Superior temporal gyrus (tissue), 1 donor: Measurements from ENCODE around the gene TSPAN2.
A peak's percentile ranks its signal among the peaks of the same experiment; 100 is the strongest.

Source experiments
- DNase-seq: peaks from one replicate; pipeline ENCODE4 v3.0.0-alpha.2; 2016; ENCODE audit errors: extremely low spot score

TSPAN2 gene

DNA sequence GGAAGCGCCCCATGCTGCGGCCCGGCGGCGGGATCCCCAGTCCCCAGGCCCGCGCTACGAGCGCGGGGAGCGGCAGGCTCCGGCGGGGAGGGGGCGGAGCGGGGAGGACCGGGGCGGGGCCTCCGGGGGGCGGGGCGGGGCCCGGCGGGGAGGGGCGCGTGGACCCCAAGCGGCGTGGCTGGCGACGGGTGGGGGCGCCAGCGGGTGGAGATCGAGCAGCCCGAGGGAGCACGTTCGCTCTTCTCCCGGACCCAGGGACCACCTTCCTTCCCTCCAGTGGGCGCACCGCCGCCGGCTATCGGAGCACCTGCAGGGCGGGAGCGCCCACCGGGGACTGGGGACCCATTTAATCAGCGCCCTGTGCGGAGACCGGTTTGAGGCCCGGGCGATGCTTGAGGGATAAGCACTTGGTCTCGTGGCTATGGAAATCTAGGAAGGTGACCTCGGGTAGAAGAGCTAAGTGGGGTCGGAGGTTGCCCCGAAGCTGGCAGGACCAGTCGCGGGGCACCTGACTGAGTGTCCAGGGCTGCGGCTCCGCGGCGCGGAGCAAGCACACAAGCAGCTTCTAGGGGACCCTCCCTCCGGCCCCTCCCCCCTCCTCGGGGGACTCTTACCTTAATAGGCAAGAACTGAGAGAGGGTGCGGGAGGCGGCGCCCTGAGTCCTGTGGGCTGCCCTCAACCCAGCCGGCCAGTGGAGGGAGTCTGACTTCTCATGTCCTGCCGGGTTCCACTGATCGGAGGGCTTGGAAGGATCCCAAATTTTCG, at the start of gene TSPAN2:
TSPAN2 (minus strand) TSS at position 84 of the 766 bp plus-strand sequence; CDS start at position 13, 71 bp downstream.
- no peak for DNase-seq

DNA sequence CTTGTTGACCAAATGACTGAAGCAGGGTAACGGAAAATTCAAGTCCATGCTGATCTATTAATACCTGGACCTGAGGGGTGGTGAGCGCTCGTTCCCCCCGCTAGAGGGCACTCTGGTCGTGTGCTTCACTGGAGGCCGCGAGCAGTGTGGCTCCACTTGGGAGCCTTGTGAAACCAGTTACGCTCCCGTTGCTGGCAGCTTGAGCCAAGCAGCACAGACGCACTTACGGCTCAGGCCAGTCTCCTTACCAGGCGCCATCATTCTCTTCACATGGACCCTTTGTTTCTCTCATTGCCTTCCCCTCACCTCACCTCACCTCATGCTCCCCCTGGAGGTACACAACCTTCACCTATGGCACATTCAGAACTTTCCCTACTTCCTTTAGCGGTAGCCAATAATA, 49.7 kb upstream of the TSPAN2 start:
- DNase-seq = peak; percentile 90

DNA sequence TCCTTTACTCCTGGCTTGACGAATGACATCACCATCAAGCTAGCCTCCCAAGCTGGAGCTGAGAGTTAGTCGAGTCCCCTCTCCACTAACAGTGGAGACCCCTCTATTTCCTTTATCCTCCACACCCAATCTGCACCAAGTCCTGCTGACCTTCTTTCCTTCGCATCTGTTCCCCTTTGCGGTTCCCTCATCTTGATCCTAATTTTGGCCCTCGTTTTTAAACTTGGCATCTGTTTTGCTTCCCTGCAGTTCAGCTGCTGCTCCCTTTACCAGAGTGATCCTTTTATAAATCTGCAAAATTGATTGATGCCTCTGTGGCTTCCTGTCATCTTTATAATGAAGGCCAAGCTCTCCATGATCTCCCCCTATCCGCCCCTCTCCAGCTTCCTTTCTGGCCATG, 49.0 kb upstream of the TSPAN2 start:
- no peak for DNase-seq

DNA sequence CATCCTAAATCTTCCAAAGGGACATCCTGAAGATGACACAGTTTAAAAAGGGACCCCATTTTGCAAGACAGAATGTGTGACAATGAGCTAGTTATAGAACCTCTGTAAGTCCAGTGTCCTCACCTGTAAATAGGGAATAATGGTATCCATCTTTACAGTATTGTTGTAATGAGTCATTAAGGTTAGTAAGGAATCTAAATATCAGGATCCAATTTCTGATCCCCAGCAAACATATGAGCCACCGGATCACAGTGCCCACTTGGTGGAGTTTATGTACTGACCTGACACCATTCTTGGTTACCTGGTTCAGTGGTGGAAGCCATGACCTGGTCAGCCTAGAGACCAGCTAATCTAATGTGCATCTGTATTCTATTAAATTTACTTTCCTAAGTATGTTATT, 47.9 kb upstream of the TSPAN2 start:
- DNase-seq = no peak

GRCh38 chr1:115136706-115137105, 47.4 kb upstream of the TSPAN2 start:
- no peak for DNase-seq

DNA sequence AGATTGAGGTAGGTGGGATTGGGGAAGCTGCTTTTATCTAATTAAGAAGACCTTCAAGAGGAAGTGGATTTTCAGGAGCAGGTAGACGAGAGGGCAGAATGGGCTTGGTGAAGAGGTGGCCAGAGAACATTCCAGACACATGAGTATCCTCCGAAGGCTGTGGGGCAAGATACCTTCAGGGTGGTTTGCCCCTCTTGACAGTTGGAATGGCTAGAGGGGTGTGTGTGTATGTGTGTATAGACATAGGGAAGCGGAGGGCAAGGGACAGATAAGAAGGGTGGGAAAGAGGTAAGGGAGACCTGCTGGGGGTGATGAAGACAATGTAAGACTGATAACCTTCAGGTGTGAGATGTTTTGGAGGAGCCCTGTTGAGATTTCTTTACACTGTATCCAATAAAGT, 46.8 kb upstream of the TSPAN2 start:
- DNase-seq = no peak

- no peak for DNase-seq
Observed at GRCh38 chr1:115135681-115136080, 46.4 kb upstream of the TSPAN2 start.

- DNase-seq = no peak
Observed at GRCh38 chr1:115134850-115135480, 45.7 kb upstream of the TSPAN2 start.

GRCh38 chr1:115134231-115134630, 44.9 kb upstream of the TSPAN2 start:
- no peak for DNase-seq

DNA sequence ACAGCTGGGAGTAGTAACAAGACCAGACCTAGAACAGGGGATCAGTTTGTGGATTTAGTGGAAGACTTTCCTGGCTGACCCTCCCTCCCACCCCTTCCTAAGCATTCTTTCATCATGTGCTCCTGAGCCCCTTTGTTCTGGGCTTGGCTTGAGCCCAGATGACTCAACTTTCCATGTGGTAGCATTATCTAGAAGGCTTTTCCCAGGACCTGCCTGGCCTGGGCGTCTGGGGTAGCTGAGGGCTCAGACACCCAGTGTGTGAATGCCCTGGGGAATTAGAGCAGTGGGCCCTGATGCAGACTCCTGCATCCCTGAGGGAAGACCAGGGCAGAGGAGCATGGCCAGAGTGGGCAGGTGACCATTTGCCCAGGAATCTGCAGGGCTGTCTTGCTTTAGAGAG, 44.1 kb upstream of the TSPAN2 start:
- DNase-seq = no peak

GRCh38 chr1:115130786-115131185, 41.5 kb upstream of the TSPAN2 start:
- no peak for DNase-seq

DNA sequence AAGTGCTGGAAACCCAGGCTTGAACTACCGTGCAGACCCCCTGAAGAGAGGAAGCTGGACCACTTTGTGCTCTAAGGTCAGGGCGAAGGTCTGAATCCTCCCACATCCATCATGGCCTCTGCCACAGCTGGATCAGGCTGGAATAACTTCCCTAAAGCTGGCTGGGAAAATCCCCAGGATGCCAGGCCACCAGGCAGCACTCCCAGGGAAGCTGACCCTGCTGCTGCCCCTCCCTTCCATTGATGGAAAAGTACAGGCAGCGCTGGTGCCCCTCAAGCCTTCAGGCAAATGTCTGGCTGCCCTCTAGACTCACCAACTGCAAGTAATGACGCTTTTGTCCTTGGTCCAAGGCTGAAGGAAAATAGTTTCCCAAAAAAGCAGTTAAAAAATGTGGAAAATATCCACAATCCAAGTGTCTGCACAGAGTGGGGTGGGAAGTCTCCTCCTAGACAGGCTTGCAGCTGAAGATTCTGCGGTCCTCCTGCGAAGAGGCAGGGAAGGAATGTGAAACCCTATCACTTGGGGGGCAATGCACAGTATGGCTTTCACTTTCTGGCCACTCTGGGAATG, 39.9 kb upstream of the TSPAN2 start:
- DNase-seq = no peak

DNA sequence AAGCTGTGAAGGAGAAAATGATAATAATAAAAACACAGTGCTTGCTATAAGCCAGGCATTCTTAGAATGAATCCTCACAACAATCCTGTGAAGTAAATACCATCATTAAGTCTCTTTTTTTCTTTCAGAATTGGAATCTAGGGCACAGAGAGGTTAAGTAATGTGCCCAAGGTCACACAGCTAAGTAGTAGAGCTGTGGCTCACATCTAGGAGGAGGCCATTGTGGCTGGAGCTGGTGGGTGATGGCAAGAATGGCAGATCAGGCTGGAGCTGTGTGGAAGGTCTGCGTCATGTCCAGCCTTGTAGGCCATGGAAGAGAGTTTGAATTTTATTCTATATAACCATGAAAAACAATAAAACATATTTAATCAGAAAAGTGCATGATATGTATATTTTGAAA, 38.2 kb upstream of the TSPAN2 start:
- no peak for DNase-seq

DNA sequence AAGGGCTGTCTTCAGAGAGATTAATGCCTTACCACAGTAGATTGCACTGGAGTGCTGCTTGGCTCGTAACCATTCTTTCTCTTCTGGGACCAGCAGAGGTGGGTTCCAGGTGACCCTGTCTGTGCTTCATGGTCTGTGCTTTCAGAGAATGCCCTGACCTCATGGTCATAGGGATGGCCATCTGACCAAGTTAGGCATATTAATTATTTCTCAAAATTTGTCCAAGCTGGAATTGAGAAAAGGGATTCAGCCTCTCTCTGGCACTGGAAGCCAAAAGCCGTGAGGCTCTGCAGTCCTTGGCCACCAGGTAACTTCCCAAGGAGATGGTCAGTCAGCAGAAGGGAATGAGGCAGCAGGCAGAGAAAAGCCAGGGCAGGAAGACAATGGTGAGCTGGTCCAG, 37.2 kb upstream of the TSPAN2 start:
- no peak for DNase-seq

GRCh38 chr1:115123116-115123515, 33.8 kb upstream of the TSPAN2 start:
- DNase-seq = no peak

DNA sequence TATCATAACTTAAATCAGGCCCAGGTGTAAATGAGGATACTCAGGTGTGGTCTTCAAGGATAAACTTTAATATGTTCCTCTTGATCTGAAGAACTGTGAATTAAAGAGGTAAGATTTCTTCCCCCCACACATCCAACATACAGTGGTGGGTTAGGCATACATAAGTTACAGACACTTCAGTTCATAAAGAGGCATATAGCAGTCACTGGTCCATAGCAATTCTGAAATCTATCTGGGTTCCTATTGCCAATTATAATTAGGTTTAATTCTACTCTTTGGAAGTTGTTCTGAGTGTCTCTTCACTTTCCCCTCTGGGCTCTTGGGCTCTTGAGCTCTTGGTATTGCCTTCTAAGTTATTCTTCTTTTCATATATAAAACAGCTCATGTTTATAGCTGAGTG, 32.5 kb upstream of the TSPAN2 start:
- no peak for DNase-seq

GRCh38 chr1:115120296-115120695, 31.0 kb upstream of the TSPAN2 start:
- DNase-seq = no peak

DNA sequence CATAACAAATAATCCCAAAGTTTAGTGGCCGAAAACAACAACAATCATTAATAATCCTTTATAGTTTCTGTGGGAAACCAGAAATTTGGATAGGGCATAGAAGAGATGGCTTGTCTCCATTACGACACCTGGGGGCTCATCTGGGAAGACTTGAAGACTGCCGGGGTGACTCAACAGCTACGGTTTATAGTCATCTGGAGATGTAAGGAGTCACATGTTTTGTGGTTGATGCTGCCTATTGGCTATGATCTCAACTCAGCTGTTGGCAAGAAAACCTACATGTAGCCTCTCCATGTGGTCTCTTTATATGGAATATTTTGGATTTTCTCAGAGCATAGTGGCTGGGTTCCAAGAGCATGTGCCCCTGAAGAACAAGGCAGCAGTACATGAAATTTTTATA, 29.3 kb upstream of the TSPAN2 start:
- DNase-seq = no peak

- DNase-seq = no peak
Observed at GRCh38 chr1:115118086-115118485, 28.8 kb upstream of the TSPAN2 start.

DNA sequence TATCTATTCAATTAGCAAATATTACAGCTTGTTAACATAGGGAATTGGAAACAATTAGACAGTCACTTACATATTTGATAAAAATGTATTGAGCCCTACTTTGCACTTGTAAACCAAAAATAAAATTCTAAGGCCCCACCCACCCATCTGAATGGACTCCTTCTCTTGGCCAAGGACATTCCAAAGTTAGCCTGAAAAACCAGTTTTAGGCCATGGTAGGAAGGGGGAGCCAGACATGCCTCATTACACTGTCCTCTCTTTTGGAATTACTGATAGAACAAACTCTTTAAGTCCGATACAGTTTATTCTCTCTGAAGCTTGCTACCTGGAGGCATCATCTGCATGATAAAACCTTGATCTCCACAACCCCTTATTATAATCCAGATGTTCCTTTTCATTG, 28.0 kb upstream of the TSPAN2 start:
- DNase-seq = no peak

DNA sequence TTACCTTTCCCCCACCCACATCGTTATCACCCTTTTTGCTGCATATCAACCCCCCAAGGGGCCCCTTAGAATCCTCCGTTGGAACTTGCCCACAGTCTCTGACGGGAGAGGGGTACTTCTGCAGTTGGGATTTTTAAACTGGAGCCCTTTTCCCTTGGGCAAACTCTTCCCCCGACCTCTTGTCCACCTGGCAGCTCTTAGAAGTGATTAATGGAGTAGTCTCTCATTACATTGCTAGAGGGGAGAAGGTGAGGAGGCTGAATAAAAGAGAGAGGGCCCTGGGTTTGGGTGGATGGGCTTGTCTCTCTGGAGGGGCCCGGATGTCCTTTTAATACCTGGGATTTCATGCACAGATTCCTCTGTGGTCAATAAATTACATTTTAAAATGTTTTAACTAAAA, 27.2 kb upstream of the TSPAN2 start:
- no peak for DNase-seq

GRCh38 chr1:115115521-115116161, 26.3 kb upstream of the TSPAN2 start:
- DNase-seq = no peak

GRCh38 chr1:115114308-115114707, 25.0 kb upstream of the TSPAN2 start:
- no peak for DNase-seq
